GM19452 (cell line): ENCODE measurements around the gene FOXO3.

Experiments used
- ATAC-seq: cut with Tn5 transposase; IDR thresholded peaks from one replicate; pipeline ENCODE4 v1.9.1; 2021; ENCODE audit not compliant: unreplicated experiment

FOXO3 gene

DNA sequence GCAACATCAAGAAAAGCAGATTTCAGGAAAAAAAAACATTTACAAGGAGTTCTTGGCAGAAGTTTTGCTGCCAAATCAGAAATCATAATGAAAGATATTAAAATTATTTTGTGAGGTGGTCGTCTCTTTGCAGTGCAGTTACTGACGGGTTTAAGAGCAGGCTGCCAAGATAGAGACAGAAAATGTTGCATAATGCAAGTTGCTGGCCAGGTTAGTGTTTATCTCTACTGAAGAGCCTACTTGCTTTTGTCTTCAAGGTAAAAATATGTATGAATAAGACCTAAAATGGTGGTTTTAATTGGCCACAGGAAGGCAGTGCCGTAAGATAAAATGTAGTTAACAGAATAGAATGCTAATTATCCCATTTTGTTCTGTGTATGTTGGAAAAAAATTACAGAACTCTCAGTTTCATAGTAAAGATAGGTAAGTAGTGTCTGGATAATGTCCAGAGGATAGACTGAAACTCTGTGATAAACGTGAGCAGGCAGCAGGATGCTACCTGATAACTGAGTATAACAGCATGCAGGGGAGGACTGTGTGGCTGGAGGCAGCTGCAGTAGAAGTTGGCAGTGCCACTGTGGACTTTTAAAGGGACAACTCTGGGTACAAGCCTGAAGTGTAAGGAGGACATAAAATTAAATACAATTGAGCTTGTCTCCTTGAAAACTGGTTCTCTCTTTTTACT, 13.9 kb downstream of the FOXO3 start:
- ATAC-seq = no peak

GRCh38 chr6:108575905-108576494, 15.3 kb downstream of the FOXO3 start:
- ATAC-seq = no peak

GRCh38 chr6:108576709-108577108, 16.0 kb downstream of the FOXO3 start:
- ATAC-seq = no peak

DNA sequence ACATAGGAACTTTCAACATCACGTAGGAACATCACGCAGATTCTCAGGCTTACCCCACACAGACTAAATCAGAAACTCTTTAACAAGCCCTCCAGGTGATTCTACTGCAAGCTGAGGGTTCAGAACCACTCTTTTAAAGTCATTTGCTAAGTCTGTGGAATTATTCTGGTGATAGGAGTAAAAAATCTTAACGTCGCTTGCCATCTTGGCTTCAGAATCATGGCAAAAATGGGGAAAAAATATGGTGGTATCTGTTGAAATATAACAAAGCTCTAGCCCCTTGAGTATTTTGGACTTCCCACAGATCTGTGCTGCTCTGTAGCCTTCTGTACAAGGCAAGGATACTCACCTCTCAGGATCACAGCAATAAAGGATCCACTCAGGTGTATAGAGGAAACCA, 17.4 kb downstream of the FOXO3 start:
- no peak for ATAC-seq

DNA sequence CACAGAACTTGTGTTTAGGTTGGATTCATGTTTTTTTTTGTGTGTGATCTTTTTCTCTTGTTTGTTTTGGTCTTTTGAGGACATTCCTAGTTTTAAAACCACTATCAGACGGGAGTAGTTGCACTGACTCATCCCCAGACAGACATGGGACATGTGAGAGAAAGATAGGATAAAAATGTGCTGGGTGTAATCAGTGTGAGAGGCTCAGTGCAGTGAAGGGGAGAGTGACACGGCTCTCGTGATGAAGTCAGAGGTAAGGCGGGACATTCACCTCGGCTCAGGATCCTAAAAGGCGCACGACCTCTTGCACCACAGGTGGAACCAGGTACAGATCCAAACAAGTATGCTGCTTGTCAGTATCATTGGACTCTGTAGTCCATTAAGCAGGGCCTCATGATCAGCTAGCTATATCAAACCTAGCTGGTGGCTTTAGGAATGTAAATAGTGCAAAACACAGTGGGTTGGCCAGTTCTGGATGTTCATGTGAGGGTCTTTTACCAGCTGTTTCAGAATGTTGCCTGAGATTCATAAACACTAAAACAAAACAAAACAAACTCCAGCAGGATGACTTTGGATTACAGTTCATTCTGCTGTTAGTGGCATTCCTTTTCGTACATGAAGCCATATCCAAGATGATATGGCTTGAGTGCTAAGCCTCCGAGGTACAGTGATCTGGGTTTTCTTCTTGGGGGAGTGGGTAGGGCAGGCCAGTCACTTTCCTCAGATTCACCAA, 18.0 kb downstream of the FOXO3 start:
- no peak for ATAC-seq

DNA sequence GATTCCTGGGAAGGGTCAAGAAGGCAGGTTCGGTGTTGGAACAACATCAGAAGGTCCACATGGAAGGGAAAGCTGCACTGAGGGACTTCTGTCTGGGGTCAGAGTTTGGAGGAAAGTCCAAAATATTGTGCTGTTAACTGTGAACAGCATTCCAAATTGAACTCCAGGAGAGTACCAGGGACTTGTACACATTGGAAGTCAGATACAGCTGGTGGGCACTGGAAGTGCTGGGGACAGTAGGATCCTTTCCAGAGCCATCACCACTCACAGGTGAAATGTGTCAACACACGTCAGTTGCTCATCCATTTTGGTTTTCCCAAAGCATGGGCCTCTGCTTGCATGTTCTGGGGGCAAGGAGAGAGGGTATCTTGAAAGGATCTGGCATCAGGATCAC, 18.6 kb downstream of the FOXO3 start:
- no peak for ATAC-seq

DNA sequence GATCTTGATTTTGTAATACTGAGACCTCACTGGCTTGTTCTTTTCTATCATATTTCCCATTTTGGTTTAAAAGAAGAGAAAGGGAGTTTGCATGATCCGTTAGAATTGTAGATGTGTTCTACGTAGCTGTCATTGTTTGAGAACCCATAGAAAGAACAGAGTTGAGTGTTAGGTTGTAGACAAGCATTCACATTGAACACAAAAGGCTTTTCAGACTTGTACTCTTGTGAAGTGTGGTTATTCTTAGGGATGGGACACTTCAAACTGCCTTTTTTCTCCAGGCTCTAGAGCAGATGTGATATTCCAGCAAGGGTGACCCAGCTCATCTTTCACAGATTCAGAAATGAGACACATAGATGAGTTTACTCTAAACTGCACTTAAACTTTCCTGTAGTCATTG, 19.9 kb downstream of the FOXO3 start:
- no peak for ATAC-seq

GRCh38 chr6:108581237-108581931, 20.7 kb downstream of the FOXO3 start:
- no peak for ATAC-seq

- ATAC-seq = no peak
These were observed 21.3 kb downstream of the FOXO3 start for GRCh38 chr6:108581932-108582475.

DNA sequence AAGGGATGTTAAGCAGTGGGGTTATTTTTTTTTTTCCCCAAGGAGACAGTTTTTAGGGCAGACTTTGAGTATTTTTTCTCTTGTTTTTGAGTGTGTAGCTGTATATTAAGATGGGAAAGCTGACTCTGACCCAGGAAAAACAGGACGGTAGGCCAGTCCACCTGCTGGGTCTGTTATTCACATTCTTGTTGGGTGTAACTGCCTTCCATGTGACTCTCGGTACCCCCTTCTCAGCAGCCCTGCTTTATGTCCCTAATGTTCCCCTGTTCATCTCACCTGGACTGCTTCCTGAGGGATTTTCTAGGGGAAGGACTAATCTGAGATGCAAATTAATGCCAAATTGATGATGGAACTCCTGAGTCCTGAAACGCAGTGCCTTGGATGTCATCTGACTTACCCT, 21.9 kb downstream of the FOXO3 start:
- no peak for ATAC-seq

- no peak for ATAC-seq
These were observed 23.6 kb downstream of the FOXO3 start for GRCh38 chr6:108584323-108584722.

- no peak for ATAC-seq
These were observed 24.6 kb downstream of the FOXO3 start for GRCh38 chr6:108585359-108585758.

DNA sequence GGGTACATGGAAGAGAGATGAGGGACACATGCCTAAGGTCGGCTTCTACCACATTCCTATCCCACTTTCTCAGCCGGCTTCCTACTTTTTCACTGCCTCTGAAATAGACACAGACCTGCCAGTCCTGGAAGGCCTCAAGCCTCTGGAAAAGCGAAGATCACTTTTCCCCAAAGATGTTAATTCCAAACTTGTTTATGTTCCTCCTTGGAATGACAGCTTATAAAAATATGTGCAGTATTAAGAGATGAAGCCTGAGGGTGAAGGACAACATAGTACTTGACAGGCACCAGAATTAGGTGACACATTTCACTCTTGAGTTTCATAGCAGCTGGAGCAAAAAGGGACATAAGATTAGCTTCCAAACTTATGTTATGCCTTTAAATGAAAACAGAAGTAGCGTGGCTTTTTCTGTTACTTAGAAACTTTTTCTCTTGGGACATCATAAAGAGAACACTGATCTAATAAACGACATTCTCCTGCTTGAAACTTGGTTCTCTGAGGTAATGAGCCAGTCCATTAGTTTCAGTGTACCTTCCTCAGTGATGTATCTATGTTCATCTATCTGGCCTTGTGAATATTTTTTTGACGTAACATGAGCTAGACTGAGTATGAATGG, 25.3 kb downstream of the FOXO3 start:
- ATAC-seq = no peak

- no peak for ATAC-seq
These were observed 26.7 kb downstream of the FOXO3 start for GRCh38 chr6:108587258-108588059.

- no peak for ATAC-seq
These were observed 27.9 kb downstream of the FOXO3 start for GRCh38 chr6:108588586-108588985.

- ATAC-seq = no peak
These were observed 28.6 kb downstream of the FOXO3 start for GRCh38 chr6:108589244-108589791.

- no peak for ATAC-seq
These were observed 30.5 kb downstream of the FOXO3 start for GRCh38 chr6:108591040-108591816.

- ATAC-seq = peak; percentile 78
These were observed 31.9 kb downstream of the FOXO3 start for GRCh38 chr6:108592371-108593337.
